HG02759 (cell line): ENCODE data around the gene PDSS2.

ENCODE experiments used
- ATAC-seq: cut with Tn5 transposase; IDR thresholded peaks from one replicate; pipeline ENCODE4 v1.9.1; 2021; ENCODE audit warnings: mild to moderate bottlenecking, moderate library complexity; ENCODE audit not compliant: unreplicated experiment

Gene PDSS2, protein sequence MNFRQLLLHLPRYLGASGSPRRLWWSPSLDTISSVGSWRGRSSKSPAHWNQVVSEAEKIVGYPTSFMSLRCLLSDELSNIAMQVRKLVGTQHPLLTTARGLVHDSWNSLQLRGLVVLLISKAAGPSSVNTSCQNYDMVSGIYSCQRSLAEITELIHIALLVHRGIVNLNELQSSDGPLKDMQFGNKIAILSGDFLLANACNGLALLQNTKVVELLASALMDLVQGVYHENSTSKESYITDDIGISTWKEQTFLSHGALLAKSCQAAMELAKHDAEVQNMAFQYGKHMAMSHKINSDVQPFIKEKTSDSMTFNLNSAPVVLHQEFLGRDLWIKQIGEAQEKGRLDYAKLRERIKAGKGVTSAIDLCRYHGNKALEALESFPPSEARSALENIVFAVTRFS

GRCh38 chr6:107459283-107460082 lies at the start of gene PDSS2:
TSS of gene PDSS2 (minus strand) at chr6:107459564. CDS start at chr6:107459285, 279 bp downstream.
- ATAC-seq: peak; percentile 95

GRCh38 chr6:107506145-107506544 lies 46.8 kb upstream of the PDSS2 start:
- ATAC-seq: no peak

DNA sequence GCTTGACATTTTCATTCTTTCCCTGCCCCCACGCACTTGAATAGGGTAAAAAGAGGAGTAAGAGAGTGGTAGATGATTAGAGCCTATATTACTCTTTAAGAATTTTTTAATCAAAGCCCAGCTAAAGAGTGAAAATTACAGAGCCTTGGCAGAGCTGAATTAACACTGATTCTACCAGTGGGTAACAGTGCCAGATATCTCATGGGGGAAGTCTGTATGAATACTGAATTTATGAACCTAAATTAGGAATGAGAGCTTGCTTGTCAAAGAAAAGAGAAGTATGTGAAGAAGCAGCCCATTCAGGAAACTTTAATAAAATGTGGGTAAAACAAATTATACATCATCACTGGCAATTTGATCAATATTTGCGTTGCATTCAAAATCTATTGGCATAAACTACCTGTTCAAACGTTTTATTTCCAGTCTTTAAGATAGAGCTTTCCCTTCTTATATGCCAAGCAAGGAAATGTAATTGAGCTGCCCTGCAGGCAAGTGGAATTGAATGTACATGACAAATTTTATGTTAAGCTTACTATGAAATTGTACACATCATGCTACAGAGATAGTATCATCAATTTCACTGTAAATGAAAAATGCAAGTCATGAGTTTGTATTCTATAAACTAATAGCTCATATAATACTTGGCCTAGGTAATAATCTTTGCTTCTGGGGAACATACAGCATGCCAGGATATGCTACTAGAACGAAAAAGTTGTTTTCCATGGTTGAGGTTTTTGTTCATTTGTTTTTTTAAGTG lies 45.1 kb upstream of the PDSS2 start:
- no peak for ATAC-seq

- no peak for ATAC-seq
Measured at GRCh38 chr6:107496892-107497684, 37.7 kb upstream of the PDSS2 start.

- no peak for ATAC-seq
Measured at GRCh38 chr6:107495971-107496370, 36.6 kb upstream of the PDSS2 start.

GRCh38 chr6:107495196-107495643 lies 35.9 kb upstream of the PDSS2 start:
- ATAC-seq: no peak

- no peak for ATAC-seq
Measured at GRCh38 chr6:107493158-107494057, 34.0 kb upstream of the PDSS2 start.

DNA sequence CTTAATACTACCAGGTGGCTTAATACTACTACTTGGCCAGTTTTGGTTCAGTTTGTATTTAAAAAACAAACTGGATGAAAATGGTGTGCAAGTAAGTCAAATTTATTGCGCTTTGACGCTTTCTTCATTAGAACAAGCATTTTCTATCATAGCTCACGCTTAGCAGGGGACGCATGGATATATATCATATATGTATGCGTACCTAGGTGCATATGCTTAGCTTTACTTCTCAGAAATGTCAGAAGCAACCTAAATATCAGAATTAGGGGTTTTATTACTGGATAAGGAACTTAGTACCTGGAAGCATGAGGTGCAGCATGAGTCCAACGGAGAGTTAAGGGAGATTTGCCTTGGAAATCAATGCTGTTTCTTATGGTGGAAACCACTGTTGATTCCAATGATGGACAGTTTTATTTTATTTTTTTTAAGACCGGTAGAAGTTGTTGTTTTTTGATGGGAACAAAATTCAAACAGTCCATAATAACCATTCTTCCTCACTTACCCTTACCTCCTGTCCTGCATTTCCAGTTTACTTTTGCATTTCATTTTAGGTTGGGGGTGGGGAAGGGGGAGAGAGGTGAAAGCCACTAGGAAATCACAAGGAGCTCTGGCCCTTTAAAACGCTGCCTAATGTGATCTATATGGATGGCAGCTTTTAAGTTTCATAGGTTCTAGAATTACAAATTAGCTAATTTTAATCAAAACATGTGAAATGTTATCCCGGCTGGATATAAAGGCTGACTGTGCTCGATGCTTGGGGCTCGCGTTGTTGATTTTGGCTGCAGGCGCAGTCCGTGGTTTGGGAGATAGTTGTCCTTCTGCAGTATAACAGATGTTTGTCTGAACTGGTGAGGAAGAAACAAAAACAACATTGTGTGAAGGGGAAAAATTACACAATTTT lies 32.6 kb upstream of the PDSS2 start:
- no peak for ATAC-seq

- ATAC-seq: no peak
Measured at GRCh38 chr6:107491138-107491609, 31.8 kb upstream of the PDSS2 start.

DNA sequence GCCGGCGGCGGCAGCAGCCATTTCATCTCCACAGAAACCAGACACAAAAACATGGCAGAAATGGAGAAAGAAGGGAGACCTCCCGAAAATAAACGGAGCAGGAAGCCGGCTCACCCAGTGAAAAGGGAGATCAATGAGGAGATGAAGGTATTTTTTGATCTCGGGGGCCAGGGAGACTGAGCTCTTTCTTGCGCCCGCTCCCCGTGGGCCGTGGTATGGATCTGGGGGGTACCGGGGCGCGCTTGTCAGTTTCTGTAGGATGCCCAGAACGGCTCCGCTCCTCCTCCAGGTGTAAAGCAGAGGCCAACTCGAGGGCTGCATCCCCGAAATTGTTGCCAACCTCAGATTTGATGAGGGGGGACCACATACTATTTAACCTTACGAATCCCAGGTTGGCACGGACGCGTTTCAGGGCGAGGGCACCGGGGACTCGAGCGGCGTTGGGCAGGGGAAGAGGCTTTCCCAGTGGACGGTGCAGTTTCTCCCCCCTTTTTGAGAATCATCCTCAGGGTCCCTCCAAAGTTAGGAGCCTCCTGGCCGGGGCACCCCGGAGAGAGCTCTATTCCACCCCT lies 31.3 kb upstream of the PDSS2 start:
- no peak for ATAC-seq

GRCh38 chr6:107489636-107490565 lies 30.5 kb upstream of the PDSS2 start, which contains the start of gene SOBP:
TSS of gene SOBP (plus strand) at chr6:107490117. CDS start at chr6:107490617, 500 bp downstream.
- ATAC-seq: peak; percentile 60

DNA sequence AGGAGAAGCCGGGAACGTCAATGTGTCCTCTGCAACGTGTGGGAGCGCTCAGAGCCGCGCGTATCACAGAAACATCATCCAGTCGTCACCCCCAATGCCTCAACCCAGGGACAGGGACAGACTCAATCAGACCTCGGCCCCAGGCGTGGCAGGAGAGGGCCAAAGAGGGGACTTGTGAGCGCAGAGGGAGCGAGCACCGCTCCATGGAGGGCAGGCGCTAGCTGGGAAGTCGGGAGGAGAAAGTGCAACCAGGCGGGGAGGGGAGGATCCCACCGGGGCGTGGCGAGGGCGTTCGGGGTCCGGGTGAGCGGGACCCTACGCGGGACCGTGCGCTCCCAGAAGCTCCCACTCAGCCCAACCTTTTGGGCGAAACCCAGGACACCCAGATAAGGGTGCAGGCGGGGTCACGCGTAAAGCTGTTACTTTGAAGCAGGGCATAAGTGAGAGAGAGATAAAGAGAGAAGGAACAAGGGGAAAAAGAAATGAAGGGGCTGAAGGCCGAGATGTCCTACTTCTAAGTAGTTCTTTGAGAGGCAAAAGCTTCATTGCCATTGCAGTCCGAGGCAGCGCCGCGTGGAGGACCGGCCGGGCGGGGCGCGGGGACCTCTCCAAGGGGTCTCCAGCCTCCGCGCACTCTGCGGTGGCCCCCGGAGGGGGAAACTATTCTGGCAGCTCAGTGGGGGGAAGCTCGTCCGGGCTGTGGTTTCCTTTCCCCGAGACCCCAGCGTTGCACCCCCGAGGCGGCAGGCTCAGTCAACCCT lies 29.7 kb upstream of the PDSS2 start:
- ATAC-seq: no peak

DNA sequence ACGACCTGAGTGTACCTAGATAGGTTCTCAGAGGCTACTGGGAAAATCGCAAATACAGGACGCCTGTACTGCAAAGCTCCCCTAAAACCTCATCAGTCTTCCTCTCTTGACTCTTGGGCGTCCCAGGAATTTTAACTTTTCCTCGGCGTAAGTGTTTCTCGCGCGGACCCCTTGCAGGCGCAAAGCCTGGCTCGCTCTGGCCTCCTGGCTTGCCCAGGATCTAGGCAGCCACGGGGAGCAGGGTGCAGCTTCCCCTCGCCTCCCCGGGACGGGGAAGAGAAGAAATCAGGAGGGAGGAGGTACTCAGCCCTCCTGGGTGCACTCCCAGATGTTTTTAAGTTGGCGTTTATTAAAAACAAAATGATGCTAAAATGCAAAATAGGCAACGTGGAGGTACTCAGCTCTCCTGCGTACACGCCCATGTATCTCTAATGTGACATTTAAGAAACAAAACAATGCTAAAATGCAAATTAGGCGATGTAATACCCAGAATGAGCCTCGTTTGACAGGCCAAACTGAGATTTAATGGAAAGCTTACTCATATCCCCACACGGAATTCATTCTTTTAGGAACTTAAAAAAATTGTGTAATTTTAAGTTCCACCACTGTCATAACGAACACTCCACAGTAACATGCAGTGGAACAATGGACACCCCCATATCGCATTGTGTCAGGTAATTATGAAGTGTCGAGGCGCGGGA lies 29.0 kb upstream of the PDSS2 start:
- ATAC-seq: no peak

GRCh38 chr6:107485157-107485556 lies 25.8 kb upstream of the PDSS2 start:
- ATAC-seq: no peak

GRCh38 chr6:107479089-107479690 lies 19.8 kb upstream of the PDSS2 start:
- ATAC-seq: no peak
